Hepatocyte (in vitro differentiated cells): Measurements from ENCODE around the gene MIA.

ENCODE experiments used
- CTCF ChIP-seq: fragments of 200-600 bp; sonication (generic); IDR thresholded peaks from 2 replicates; pipeline ENCODE4 v1.5.1; 2016; ENCODE audit warnings: antibody characterized with exemption, mild to moderate bottlenecking; ENCODE audit not compliant: poor library complexity
- EZH2 ChIP-seq: fragments of 200-600 bp; sonication (generic); IDR thresholded peaks from 2 replicates; pipeline ENCODE4 v1.6.1; 2016; ENCODE audit warnings: antibody characterized with exemption, mild to moderate bottlenecking, borderline replicate concordance
- EZH2phosphoT487 ChIP-seq: fragments of 200-600 bp; sonication (generic); IDR thresholded peaks from one replicate; pipeline ENCODE4 v1.6.1; 2018; ENCODE audit warnings: antibody characterized with exemption, mild to moderate bottlenecking, low read depth, moderate library complexity; ENCODE audit not compliant: unreplicated experiment, severe bottlenecking

- TF ChIP-seq EZH2 (no peak), CTCF (no peak), EZH2phosphoT487 (no peak)
Measured at GRCh38 chr19:40763526-40763925, 11.8 kb upstream of the MIA start.
